ENCODE data around the gene RALGPS1.

- TF ChIP-seq CTCF (IDR thresholded peaks at IDR 0.05; ENCODE audit: insufficient read depth, low read length), result no peak
- no peak for TF ChIP-seq POLR2AphosphoS5 (IDR thresholded peaks at IDR 0.05; ENCODE audit: low read depth)
- TF ChIP-seq, protein P1, sequence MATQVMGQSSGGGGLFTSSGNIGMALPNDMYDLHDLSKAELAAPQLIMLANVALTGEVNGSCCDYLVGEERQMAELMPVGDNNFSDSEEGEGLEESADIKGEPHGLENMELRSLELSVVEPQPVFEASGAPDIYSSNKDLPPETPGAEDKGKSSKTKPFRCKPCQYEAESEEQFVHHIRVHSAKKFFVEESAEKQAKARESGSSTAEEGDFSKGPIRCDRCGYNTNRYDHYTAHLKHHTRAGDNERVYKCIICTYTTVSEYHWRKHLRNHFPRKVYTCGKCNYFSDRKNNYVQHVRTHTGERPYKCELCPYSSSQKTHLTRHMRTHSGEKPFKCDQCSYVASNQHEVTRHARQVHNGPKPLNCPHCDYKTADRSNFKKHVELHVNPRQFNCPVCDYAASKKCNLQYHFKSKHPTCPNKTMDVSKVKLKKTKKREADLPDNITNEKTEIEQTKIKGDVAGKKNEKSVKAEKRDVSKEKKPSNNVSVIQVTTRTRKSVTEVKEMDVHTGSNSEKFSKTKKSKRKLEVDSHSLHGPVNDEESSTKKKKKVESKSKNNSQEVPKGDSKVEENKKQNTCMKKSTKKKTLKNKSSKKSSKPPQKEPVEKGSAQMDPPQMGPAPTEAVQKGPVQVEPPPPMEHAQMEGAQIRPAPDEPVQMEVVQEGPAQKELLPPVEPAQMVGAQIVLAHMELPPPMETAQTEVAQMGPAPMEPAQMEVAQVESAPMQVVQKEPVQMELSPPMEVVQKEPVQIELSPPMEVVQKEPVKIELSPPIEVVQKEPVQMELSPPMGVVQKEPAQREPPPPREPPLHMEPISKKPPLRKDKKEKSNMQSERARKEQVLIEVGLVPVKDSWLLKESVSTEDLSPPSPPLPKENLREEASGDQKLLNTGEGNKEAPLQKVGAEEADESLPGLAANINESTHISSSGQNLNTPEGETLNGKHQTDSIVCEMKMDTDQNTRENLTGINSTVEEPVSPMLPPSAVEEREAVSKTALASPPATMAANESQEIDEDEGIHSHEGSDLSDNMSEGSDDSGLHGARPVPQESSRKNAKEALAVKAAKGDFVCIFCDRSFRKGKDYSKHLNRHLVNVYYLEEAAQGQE (IDR thresholded peaks at IDR 0.05; ENCODE audit: insufficient replicate concordance, low read depth), result no peak
- TF ChIP-seq SPI1 (IDR thresholded peaks at IDR 0.05; ENCODE audit: borderline replicate concordance, low read depth), result no peak
Observed at GRCh38 chr9:127170652-127171051, 256.1 kb downstream of the RALGPS1 start.
